Common myeloid progenitor, CD34-positive (primary cell): ENCODE data around the gene IL23R.

ENCODE experiments used
- CTCF ChIA-PET: fragments of 350-600 bp; sonication (Branson Sonifier 250); formaldehyde crosslinking; loops from one replicate; lab custom pipeline; 2021; ENCODE audit warnings: antibody characterized with exemption; lab: Charles Lee
- POLR2A ChIA-PET: fragments of 350-600 bp; sonication (Branson Sonifier 250); formaldehyde crosslinking; loops from one replicate; lab custom pipeline; 2021; ENCODE audit warnings: antibody characterized with exemption; lab: Charles Lee
- DNase-seq, 3 donors: peaks; one replicate each; pipeline versions ENCODE4 v3.0.0 to v3.0.0-alpha.2; 2013
- H3K27ac ChIP-seq, 2 experiments: 1 replicate in 1 of 2; 2 replicates in 1 of 2; pipeline ENCODE4 v1.7.0; 2013; ENCODE audit warnings: inconsistent platforms in 2 of 2, low read length in 2 of 2, mild to moderate bottlenecking in 2 of 2, low read depth in 1 of 2, moderate library complexity in 1 of 2; ENCODE audit not compliant: severe bottlenecking in 2 of 2, insufficient read depth in 1 of 2, poor library complexity in 1 of 2
- H3K27me3 ChIP-seq, 5 experiments: replicated peaks in 2 of 5; 1 replicate in 3 of 5; 2 replicates in 2 of 5; pipeline versions ENCODE4 v1.6.1 to v1.7.0; 2013; ENCODE audit warnings: low read length in 4 of 5, mild to moderate bottlenecking in 2 of 5, moderate library complexity in 2 of 5, inconsistent platforms in 1 of 5; ENCODE audit not compliant: insufficient read depth in 5 of 5, control insufficient read depth in 4 of 5
- H3K36me3 ChIP-seq, 4 experiments: 1 replicate in 2 of 4; 2 replicates in 2 of 4; pipeline versions ENCODE4 v1.6.1 to v1.7.0; 2013; ENCODE audit warnings: low read length in 3 of 4, control low read depth in 1 of 4, mild to moderate bottlenecking in 1 of 4; ENCODE audit not compliant: control insufficient read depth in 4 of 4, insufficient read depth in 4 of 4
- H3K4me1 ChIP-seq, 4 experiments: 1 replicate in 3 of 4; 2 replicates in 1 of 4; pipeline versions ENCODE4 v1.6.1 to v1.7.1; 2013; ENCODE audit warnings: low read length in 3 of 4, mild to moderate bottlenecking in 3 of 4, control low read depth in 1 of 4, inconsistent platforms in 1 of 4, moderate library complexity in 1 of 4; ENCODE audit not compliant: control insufficient read depth in 4 of 4, insufficient read depth in 4 of 4; ENCODE audit errors: control extremely low read depth in 1 of 4
- H3K4me3 ChIP-seq, 7 experiments: 1 replicate in 4 of 7; 2 replicates in 3 of 7; pipeline versions ENCODE4 v1.5.1 to v1.7.0; 2013; ENCODE audit warnings: mild to moderate bottlenecking in 7 of 7, low read length in 6 of 7, moderate library complexity in 6 of 7, inconsistent platforms in 2 of 7, low read depth in 2 of 7, control low read depth in 1 of 7; ENCODE audit not compliant: insufficient read depth in 4 of 7, control insufficient read depth in 1 of 7; ENCODE audit errors: extremely low read depth in 1 of 7
- H3K9me3 ChIP-seq, 5 experiments: 1 replicate in 4 of 5; 2 replicates in 1 of 5; pipeline versions ENCODE4 v1.6.1 to v1.7.1; 2013; ENCODE audit warnings: low read length in 4 of 5, mild to moderate bottlenecking in 2 of 5, inconsistent platforms in 1 of 5, low read depth in 1 of 5, moderate library complexity in 1 of 5; ENCODE audit not compliant: control insufficient read depth in 4 of 5, insufficient read depth in 2 of 5; ENCODE audit errors: control extremely low read depth in 1 of 5
- WGBS: methylation state at CpG from one replicate; pipeline ENCODE4 v1.1.5; 2013; ENCODE audit not compliant: insufficient coverage; 5-methylcytosine and 5-hydroxymethylcytosine counted together

IL23R gene

DNA sequence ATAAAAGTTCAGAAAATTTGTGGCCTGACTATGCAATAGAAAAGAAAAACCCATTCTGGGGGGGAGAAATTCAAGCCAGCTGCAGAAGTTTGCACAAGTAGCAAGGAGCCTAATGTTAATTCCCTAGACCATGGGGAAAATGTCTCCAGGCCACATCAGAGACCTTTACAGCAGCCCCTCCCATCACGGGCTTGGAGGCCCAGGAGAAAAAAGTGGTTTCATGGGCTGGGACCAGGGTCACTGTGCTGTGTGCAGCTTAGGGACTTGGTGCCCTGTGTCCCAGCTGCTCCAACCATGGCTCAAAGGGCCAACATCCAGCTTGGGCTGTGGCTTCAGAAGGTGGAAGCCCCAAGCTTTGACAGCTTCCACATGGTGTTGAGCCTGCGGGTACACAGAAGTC, 42.0 kb downstream of the IL23R start:
- no peak for DNase-seq
- ChIA-PET POLR2A (no interaction called here), CTCF (interaction anchor here (1.4 to 2.1 kb wide), 2 partner anchors 9 to 13 kb away, joined by 4 to 5 read pairs; no protein-coding TSS in a partner anchor)
- H3K4me1 ChIP-seq, result no peaks in the 10 kb centered on the region
- H3K4me3 ChIP-seq, result no peak overlapping the region
- H3K9me3 ChIP-seq, result no peaks in the 10 kb centered on the region
- H3K36me3 ChIP-seq, result no peaks in the 10 kb centered on the region
- H3K27ac ChIP-seq, result no peak overlapping the region
- no peaks in the 10 kb centered on the region for H3K27me3 ChIP-seq
- 100% methylated on average over 2 of the region's 2 CpGs for WGBS

DNA sequence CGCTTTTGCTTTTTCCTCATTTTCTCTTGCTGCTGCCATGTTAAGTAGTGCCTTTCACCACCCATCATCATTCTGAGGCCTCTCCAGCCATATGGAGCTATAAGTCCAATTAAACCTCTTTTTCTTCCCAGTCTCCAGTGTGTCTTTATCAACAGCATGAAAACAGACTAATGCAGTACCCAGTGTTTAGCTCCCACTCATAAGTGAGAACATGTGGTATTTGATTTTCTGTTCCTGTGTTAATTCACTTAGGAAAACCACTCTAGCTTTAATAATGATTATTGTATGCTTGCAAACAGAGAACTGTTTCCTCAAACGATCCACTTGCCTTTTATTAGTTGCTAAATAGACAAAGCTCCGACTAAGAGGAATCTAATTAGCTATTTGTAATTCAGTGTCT, 43.3 kb downstream of the IL23R start:
- Histone ChIP-seq H3K9me3 (no peaks in the 10 kb centered on the region), H3K4me3 (no peak overlapping the region), H3K36me3 (no peaks in the 10 kb centered on the region), H3K27me3 (no peaks in the 10 kb centered on the region), H3K4me1 (no peaks in the 10 kb centered on the region), H3K27ac (no peak overlapping the region)
- 100% methylated on average over 3 of the region's 3 CpGs for WGBS
- DNase-seq, result no peak
- CTCF ChIA-PET, result interaction anchor here (0.7 to 7.3 kb wide), 12 partner anchors 9 to 291 kb away, joined by 3 to 58 read pairs (median 4); no protein-coding TSS in a partner anchor
- POLR2A ChIA-PET, result interaction anchor here (0.8 kb wide), 1 partner anchor 43 kb away, joined by 3 read pairs; the partner anchor contains the start of gene IL23R

DNA sequence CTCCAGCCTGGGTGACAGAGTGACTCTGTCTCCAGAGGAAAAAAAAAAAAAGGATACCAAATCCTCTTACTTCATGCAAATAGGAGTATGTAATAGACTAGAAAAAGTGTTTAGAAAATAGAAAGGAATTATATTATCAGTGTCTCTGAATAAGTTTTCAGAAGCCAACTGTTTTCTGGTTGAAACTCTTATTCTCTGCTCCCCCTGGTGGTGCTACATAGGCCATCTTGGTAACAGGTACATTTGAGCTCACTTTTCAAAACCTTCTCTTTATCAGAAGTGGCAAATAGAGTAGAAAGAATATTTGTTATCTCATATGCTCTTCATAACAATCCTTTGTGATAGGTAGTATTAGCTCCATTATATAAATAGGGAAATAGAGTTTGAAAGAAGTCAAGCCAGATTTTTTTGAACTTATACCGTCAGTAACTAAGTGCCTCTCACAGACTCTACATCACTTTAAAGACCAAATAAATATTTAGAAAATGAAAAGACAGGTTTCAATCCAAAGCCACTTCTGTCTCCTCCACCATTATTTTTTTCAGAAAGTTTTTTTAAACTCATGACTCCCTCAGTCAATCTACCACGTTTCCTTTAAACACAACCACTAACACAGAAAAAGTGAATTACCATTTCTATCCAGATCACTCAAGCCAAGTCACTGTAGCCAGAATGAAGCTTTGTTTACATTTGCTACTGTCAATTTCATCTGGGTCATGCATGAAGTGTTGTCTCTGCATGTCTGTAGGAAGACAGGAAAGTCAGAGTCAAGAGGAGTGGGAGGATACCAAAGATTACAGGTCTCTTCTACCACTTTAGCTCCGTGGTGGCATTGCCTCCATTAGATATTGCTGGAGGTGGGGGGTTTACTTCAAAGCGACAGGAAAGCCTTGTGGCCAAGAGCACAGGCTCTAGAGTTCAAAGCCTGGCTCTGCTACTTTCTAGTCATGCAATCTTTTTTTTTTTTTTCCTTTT, 45.6 kb downstream of the IL23R start:
- Histone ChIP-seq H3K4me1 (no peaks in the 10 kb centered on the region), H3K9me3 (no peaks in the 10 kb centered on the region), H3K27me3 (no peaks in the 10 kb centered on the region), H3K27ac (no peak overlapping the region), H3K4me3 (no peak overlapping the region), H3K36me3 (no peaks in the 10 kb centered on the region)
- ChIA-PET CTCF (interaction anchor here (0.6 to 7.3 kb wide), 32 partner anchors 9 to 447 kb away, joined by 3 to 58 read pairs (median 6); partner anchors contain the start of gene C1orf141), POLR2A (no interaction called here)
- peak; percentile 41 to 69 (median 64) for DNase-seq
- 100% methylated on average over 3 of the region's 4 CpGs for WGBS

DNA sequence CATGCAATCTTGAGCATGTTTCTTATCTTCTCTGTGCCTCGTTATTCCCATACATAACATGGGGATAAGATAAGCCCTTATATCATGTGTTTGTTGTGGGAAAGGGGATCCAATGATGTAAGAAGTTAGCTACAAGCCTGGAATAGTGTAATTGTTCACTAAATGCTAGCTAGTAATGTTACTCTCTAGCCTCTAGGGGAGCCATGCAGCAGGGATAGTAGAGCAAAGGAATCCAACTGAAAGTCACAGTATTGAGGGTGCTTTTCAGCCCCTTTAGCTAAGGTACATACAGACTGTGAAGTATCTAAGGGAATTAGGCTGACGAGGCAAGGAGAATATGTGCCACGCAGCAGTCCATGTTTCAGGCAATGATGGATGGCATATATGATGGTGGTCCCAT, 46.9 kb downstream of the IL23R start:
- no peaks in the 10 kb centered on the region for H3K27me3 ChIP-seq
- H3K9me3 ChIP-seq, result no peaks in the 10 kb centered on the region
- ChIA-PET POLR2A (interaction anchor here (0.6 kb wide), 1 partner anchor 1234 kb away, joined by 3 read pairs; no protein-coding TSS in a partner anchor), CTCF (interaction anchor here (0.7 to 7.3 kb wide), 38 partner anchors 11 to 450 kb away, joined by 3 to 58 read pairs (median 5); no protein-coding TSS in a partner anchor)
- peak; percentile 11 to 55 (median 48) for DNase-seq
- 75% methylated on average over 2 of the region's 3 CpGs for WGBS
- H3K27ac ChIP-seq, result no peak overlapping the region
- no peaks in the 10 kb centered on the region for H3K36me3 ChIP-seq
- no peak overlapping the region for H3K4me3 ChIP-seq
- no peaks in the 10 kb centered on the region for H3K4me1 ChIP-seq

DNA sequence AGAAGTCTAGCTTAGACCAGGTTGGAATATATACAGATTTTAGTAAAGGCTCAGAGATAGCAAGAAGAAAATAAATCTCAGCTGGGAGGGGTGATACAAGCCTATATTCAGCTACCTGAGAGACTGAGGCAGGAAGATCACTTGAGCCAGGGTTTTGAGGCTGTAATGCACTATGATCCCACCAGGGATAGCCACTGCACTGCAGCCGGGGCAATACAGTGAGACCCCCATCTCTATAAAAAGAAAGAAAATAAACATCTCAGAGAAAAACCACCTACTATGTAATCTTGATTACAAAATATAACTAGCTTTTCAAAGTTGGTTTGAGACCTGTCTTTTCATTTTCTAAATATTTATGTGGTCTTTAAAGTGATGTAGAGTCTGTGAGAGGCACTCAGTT, 47.7 kb downstream of the IL23R start:
- Histone ChIP-seq H3K4me1 (no peaks in the 10 kb centered on the region), H3K27me3 (no peaks in the 10 kb centered on the region), H3K27ac (no peak overlapping the region), H3K9me3 (no peaks in the 10 kb centered on the region), H3K4me3 (no peak overlapping the region), H3K36me3 (no peaks in the 10 kb centered on the region)
- DNase-seq, result no peak
- no CpG with 5 or more reads among the region's 1 CpG for WGBS
- CTCF ChIA-PET, result interaction anchor here (0.6 to 7.3 kb wide), 39 partner anchors 8 to 474 kb away, joined by 3 to 58 read pairs (median 5); no protein-coding TSS in a partner anchor
- POLR2A ChIA-PET, result no interaction called here

DNA sequence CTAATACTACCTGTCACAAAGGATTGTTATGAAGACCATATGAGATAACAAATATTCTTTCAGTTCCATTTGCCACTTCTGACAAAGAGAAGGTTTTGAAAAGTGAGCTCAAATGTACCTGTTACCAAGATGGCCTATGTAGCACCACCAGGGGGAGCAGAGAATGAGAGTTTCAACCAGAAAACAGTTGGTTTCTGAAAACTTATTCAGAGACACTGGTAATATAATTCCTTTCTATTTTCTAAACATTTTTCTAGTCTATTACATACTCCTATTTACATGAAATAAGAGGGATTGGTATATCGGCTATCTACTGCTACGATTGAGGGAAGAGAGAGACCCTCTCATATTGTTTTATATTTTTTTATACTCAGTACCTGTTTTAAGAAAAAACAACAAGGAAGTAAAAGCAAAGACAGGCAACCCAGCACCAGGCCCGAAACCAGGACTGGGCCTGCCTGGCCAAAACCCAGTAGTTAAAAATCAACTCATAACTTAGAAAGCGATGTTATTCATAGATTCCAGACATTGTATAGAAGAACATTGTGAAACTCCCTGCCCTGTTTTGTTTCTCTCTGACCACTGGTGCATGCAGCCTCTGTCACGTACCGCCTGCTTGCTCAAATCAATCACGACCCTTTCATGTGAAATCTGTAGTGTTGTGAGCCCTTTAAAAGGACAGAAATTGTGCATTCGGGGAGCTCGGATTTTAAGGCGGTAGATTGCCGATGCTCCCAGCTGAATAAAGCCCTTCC, 48.3 kb downstream of the IL23R start:
- ChIA-PET POLR2A (no interaction called here), CTCF (interaction anchor here (0.6 to 7.3 kb wide), 35 partner anchors 9 to 475 kb away, joined by 3 to 58 read pairs (median 5); no protein-coding TSS in a partner anchor)
- DNase-seq, result peak; percentile 45 to 73 (median 66)

More for the DNA sequence above, 48.3 kb downstream of the IL23R start:
- no peaks in the 10 kb centered on the region for H3K9me3 ChIP-seq
- H3K4me1 ChIP-seq, result no peaks in the 10 kb centered on the region
- H3K36me3 ChIP-seq, result no peaks in the 10 kb centered on the region
- H3K27ac ChIP-seq, result no peak overlapping the region
- WGBS, result 96% methylated on average over 9 of the region's 11 CpGs
- H3K27me3 ChIP-seq, result no peaks in the 10 kb centered on the region
- H3K4me3 ChIP-seq, result no peak overlapping the region
